Measurements from ENCODE around the gene FBRS.
"Not testable (repeated sequence)": the region's sequence is repeated elsewhere in the genome, so short reads cannot be mapped to it uniquely, and the experiment has no call there.

Gene FBRS

DNA sequence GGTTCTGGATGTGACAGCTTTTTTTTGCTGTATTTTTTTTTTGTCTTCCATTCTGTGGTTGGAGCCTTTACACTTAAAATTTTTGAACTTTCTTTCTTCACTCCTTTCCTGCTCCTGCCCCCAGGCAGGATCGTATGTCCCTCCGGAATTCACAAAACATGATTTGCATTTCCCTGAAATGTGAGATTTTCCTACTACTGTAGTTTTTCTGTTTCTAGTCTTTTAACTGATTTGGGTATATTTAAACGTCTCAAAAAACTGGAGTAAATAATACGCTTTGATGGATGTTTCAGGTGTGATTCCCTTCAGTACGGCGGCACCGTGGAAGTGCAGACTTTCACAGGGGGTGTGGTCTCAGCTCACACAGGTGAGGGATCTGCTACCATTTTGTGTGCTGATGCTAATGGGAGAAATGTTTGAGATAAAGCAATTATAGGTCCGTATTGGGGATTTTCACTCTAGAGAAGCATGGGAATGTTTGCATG is 41.4 kb downstream of the FBRS start:
- no peak for DNase-seq

DNA sequence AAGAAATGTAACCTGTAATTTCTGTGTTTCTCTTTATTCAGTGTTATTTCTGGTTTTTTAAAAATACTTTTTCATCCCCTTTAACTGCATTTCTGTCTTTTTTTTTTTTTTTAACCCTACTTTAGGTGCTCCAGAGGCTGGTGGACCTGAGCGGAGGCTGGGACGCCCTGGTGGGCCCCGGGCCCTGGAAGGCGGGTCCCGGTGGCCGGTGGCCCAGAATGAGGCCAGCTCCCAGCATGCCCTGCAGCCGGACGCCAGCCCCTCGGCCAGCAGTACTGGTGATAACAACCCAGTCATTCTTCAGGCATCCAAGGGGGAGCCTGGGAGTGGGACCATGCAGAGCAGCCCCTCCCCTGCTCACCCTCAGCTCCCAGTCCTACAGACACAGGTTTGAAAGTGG is 42.3 kb downstream of the FBRS start:
- no peak for DNase-seq

DNA sequence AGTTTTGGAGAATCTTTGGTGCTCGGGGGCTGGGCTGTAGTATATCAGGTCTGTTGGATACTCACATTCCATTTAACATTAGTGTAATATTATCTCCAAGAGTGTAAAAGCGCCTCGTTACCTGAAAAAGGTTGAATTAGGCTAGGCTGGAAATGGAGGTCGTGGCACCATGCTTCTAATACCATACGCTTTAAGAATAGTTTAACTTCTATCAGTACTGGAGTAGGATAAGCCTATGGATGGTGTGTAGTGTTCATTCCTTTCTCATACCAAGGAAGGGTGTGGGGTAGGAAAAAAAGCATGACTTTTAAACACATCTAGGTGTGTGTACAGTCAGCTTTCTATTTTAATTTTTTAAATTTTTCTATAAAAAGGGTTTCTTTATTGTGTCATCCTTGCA is 42.7 kb downstream of the FBRS start:
- no peak for DNase-seq

DNA sequence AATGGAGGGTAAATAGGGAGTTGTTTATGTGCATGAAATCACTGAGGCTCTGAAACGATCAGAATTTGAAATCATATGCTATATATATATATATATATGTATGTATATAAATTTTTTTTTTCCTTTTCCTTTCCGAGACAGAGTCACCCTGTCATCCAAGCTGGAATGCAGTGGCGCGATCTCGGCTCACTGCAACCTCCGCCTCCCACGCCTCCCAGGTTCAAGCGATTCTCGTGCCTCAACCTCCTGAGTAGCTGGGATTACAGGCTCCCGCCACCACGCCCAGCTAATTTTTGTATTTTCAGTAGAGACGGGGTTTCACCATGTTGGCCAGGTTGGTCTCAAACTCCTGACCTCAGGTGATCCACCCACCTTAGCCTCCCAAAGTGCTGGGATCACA is 44.8 kb downstream of the FBRS start:
- not testable (repeated sequence) for DNase-seq

DNA sequence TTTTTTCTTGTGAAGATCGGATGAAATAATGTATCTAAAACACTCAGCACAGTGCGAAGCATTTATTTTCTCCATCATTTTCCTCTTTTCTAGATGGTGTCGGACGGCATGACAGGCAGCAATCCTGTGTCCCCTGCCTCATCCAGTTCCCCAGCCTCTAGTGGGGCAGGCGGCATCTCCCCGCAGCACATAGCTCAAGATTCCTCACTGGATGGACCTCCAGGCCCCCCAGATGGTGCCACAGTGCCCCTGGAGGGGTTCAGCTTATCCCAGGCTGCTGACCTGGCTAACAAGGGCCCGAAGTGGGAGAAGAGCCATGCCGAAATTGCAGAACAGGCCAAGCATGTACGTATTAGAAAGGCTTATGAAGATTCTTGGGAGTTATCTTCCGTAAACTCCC is 45.7 kb downstream of the FBRS start:
- DNase-seq, result no peak

DNA sequence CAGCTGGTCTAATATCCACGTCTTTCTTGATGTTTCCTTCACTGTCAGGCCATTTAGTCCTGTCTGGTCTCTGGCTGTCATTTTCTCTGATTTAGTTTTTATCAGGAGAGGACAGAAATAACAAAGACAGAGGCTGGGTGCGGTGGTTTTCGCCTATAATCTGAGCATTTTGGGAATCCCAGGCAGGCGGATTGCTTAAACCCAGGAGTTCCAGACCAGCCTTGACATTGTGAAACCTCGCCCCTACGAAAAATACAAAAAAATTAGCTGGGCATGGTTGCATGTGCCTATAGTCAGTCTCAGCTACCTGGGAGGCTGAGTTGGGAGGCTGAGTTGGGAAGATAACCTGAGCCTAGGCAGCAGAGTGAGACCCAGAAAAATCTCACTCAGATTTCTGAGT is 47.8 kb downstream of the FBRS start:
- DNase-seq, result no peak

DNA sequence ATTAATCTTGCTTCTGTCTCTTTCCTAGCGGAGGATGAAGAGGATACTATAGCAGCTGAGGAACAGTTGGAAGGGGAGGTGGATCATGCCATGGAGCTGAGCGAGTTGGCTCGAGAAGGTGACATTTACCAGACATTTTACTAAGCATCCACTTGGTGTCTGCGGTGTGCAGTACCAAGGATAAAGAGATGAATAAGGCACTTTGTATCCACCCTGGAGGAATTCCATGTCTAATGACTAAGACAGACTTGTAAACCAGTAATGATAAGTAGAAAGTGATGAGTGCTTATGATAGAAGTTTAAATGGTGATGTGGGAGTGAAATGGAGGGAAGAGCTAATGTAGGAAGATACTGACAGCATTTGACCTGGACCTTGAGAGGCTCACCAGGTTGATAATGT is 52.7 kb downstream of the FBRS start:
- no peak for DNase-seq

DNA sequence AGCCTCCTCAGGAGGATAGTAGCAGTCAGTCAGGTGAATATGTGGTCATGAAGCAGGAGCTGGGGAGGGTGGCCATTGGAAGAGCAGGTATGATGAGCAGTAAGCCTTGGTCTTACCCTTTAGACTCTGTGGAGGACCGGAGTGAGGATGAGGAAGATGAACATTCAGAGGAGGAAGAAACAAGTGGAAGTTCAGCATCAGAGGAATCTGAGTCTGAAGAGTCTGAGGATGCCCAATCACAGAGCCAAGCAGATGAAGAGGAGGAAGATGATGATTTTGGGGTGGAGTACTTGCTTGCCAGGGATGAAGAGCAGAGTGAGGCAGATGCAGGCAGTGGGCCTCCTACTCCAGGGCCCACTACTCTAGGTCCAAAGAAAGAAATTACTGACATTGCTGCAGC is 53.5 kb downstream of the FBRS start:
- no peak for DNase-seq

DNA sequence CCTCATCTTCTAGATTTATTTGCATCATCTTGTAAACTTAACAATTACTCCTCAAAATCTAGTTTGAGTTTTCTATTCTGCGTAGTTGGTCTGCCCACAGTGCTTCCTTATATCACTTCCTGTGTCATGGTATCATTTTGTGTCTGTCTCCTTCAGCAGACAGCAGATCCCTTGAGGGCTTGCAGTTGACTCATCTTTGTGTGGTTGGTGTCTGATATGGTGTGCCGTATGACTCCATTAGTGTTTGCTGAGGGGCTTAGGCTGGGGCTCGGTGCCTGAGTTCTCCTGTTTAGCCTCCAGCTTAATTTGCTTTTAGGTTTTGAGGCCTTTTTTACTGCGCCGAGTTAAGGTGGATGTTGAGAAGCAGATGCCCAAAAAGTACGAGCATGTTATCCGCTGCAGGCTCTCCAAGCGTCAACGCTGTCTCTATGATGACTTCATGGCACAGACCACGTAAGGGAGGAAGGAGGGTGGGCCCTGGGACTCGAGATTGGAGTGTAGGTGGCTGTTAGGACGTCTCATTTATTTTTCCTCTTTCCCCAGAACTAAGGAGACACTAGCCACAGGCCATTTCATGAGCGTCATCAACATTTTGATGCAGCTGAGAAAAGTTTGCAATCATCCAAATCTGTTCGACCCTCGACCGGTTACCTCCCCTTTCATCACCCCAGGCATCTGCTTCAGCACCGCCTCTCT is 57.7 kb downstream of the FBRS start:
- DNase-seq, result peak in 3 of 5 experiments; percentile 12 to 91 (median 62)

DNA sequence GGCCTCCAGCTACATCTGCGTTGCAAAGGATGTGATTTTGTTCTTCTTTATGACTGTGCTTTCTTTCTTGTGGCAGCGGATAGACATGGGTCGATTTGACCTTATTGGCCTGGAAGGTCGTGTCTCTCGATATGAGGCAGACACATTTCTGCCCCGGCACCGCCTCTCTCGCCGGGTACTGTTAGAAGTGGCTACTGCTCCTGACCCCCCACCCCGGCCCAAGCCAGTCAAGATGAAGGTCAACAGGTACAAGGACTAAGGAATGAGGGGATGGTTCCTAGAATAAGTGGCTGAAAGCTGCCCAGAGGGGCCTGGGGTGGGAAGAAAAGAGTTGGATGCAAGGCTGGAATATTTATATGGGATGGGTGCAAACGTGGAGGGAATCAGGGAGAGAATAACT is 61.9 kb downstream of the FBRS start:
- DNase-seq, result no peak

Data from T-helper 2 cell (primary cell).